HG02588 (cell line): ENCODE measurements around the gene PRR22.
"Not testable (repeated sequence)": the region's sequence is repeated elsewhere in the genome, so short reads cannot be mapped to it uniquely, and the experiment has no call there.

Source experiments
- ATAC-seq: cut with Tn5 transposase; IDR thresholded peaks from one replicate; pipeline ENCODE4 v1.9.1; 2021; ENCODE audit warnings: mild to moderate bottlenecking, moderate library complexity; ENCODE audit not compliant: unreplicated experiment

PRR22 gene

DNA sequence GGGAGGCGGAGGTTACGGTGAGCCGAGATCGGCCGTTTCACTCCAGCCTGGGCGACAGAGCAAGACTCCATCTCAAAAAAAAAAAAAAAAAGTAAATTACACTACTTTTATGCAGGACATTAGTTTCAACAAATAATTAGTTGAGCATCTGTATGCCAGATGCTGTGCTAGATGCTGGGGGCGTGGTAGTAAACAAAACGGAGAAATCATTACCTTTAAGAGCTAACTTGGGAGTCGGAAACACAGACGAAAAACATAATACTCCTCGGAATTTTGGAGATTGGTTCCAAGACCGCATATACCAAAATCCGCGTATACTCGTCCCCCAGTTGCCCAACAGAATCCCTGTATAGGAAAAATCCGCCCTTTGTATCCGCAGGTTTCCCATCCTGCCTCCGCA lies 7.7 kb upstream of the PRR22 start:
- no peak for ATAC-seq

DNA sequence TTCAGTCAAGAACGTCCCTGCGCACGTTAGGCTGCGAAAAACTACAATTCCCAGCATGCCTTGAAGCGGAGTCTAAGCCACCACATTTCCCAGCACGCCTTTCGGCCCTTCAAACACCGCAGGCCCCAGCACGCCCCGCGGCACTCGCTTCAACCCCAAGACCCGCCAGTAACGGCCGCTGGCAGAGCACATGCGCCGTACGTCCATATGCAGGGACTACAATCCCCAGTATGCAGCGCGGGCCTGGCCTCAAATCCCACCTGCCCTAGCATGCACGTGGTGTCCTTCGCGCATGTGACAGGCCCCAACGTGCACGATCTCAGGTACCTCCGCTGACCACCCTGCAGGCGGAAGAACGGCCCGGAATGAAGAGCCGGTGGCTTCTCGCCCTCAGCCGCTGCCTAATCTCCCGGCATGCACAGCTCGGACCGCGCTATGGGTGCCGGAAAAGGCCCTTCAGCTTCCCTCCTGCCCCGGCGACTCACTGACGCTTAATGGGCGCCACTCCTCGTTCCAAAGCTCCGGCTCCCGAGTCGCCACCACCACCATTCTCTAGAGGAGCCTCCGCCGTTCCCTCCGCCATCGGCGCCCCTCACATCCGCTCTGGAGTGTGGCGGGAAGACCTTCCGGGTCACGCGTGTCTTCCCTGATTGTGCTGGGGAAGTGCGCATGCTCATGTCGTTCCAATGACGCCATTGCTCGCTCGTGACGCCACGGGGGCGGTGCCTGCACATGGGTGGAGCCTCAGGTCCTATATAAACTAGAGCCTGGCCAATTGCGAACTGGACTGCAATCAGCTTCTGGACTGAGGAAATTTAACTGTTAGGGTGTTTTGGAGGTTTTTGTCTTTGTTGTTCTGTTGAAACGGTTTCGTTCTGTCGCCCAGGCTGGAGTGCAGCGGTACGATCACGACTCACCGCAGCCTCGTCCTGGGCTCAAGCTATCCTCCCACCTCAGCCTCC lies 6.3 kb upstream of the PRR22 start, which contains the start of gene DUS3L:
TSS of gene DUS3L (minus strand) at position 605 of the 962 bp plus-strand sequence. CDS start at position 583, 22 bp downstream.
- peak; percentile 82 for ATAC-seq

GRCh38 chr19:5789886-5790558 lies 5.5 kb upstream of the PRR22 start:
- no peak for ATAC-seq

- no peak for ATAC-seq
These were observed 4.8 kb upstream of the PRR22 start for GRCh38 chr19:5789351-5789761.

GRCh38 chr19:5788422-5788821 lies 3.9 kb upstream of the PRR22 start:
- ATAC-seq: no peak

- ATAC-seq: no peak
These were observed 3.0 kb upstream of the PRR22 start for GRCh38 chr19:5787409-5788182.

DNA sequence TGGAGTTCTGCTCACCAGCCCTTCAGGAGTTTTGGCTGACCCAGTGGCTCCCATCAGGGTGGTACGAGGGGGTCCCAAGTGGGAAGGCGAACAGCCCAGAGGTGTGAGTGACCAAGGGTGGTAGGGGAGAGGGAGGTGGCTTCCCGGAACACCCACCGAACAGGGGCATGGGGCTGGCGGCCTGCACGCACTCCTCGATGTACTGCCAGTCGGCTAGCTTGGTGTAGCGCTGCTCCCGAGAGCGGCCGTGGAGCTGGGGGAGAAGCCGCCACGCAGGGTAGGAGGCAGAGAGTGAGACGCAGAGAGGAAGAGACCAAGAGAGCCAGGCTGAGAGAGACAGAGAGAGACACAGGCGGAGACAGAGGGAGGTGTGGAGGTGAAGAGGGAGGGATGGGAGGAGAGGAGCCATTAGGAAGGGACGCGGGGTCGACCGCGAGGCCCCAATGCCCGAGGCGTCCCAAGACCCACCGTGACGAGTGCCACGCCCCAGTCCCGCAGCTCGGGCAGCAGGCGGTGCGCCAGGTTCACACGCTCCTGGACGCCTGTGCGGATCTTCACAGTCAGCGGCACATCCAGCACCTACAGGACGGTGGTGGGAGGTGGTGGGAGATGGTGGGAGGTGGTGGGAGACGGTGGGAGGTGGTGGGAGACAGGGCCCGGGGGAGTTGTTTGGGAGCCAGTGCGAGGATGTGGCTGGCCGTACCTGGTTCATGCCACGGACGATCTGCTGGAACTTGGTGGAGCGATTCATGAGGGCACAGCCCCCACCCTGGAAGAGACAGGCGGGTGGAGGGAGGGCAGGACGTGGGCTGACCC lies 2.3 kb upstream of the PRR22 start:
- no peak for ATAC-seq

GRCh38 chr19:5785423-5785822 lies 877 bp upstream of the PRR22 start:
- no peak for ATAC-seq

DNA sequence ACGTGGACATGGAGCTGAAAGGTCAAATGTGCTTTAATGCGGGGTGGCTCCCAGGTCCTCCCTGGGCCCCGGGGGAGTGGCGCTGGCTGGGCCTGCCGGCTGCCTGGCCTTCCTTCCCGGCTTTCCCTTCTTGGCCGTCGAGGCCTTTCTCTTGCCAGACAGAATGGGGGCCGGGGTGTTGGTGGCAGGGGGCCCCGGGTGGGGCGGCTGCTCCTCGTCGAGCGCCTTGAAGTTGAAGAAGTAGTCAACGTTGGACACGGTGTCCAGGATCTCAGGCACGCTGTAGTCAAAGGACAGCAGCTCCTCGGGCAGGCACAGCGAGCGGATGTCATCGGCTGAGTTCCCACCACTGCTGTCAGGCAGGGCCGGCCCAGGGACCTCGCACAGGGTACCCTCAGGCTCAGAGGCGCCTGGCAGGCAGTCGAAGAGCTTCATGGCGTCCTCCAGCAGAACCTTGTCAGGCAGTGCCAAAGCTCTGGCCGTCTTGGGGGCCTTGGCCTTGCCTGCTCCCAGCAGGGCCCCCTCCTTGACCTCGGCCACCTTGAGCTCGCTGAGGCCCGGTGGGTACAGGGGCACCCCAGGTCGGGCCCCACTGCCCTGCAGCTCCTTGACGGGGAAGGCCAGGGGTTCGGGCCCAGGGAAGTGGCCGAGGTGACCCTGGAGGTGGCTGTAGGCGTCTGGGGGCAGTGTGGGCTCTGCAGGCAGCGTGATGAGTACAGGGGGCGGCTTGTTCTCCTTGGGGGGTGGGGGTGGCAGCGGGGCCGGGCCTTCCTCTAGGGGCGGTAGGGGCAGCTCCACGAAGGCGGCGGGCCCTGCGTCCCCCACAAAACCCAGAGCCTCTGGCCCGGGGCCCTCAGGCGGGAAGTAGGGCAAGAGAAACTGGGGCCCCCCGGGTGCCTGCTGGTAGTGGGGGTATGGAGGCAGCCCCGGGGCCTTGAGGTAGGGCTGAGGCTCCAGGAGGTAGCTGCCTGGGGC lies 1.3 kb downstream of the PRR22 start:
- no peak for ATAC-seq

DNA sequence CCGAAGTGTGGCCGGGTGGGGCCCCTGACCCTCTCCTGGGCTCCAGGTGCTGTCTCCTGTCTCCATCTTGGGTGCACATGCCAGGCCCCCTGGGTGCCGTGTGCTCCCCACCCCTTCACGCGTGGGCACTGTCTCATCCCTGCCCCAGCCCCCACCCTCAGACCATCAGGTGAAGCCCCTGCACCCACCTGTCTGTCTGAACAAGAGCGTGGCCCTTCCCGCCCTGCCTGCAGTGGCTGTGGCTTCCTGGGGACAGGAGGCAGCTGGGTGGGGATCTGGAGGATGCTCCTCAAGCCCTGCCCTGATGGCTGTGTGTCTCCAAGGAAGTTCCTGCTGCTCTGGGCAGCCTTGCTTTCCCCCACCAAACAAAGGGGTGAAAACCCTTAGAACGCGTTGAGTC lies 2.2 kb downstream of the PRR22 start:
- no peak for ATAC-seq

DNA sequence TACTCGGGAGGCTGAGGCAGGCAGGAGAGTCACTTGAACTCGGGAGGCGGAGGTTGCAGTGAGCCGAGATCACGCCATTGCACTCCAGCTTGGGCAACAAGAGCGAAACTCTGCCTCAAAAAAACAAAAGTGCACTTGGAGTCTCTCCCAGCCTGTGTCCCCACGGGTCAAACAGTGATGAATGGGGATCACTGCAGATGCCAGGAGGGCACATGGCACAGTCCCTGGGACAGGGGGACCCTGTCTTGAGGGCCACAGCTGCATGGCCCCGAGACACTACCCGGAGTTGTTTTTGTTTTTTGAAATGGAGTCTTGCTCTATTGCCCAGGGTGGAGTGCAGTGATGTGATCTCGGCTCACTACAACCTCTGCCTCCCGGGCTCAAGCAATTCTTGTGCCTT lies 3.6 kb downstream of the PRR22 start:
- not testable (repeated sequence) for ATAC-seq

- no peak for ATAC-seq
These were observed 6.1 kb downstream of the PRR22 start for GRCh38 chr19:5778402-5778801.

DNA sequence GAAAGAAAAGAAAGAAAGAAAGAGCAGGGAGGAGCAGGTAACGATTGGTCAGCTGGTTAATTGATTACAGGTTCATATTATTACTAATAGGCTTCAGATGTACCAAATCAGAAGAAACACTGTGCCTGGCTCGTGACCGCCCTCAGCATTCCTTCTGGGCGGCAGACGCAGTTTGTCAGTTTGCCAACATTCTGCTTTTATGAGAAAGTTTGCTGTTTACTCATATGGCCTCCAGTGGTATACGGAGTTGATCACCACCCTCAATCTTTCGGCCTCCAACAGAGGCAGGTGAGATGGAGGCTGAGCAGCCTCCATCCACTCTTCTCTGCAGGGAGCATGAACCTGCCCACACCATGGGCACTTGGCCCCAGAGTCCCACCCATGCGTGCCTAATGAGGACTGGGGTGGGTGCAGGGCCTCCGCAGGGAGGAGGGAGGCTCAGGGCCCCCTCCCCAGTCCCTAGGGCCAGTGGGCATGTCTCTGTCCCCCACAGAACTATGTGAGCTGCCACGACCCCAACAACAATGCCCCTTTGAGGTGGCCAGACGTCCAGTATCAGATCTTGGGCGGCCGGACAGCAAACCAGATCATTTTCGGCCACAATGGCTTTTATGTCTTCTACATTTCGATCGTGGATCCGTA lies 8.8 kb downstream of the PRR22 start:
- no peak for ATAC-seq

- ATAC-seq: no peak
These were observed 9.6 kb downstream of the PRR22 start for GRCh38 chr19:5774921-5775320.

- ATAC-seq: no peak
These were observed 11.3 kb downstream of the PRR22 start for GRCh38 chr19:5773276-5773675.

GRCh38 chr19:5772416-5772815 lies 12.1 kb downstream of the PRR22 start:
- no peak for ATAC-seq

GRCh38 chr19:5767949-5768348 lies 16.6 kb downstream of the PRR22 start:
- no peak for ATAC-seq

DNA sequence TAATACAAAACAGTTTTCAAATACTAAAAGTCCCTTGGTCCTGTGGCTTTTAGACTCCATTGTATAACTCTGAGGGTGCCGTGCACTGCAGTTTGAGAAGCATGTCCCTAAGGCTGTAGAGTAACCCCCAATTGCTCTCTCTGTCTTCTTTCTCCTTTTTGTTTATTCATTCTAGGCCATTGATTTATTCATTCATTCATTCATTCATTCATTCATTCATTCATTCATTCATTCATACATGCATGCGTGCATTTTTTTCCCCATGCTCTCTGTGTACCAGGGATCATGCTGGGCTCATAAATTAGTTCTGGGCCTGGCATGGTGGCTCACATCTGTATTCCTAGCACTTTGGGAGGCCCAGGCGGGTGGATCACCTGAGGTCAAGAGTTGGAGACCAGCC lies 19.3 kb downstream of the PRR22 start:
- ATAC-seq: no peak
